Fibroblast of lung (primary cell): ENCODE data around the gene USP46.

Source experiments
- CTCF ChIP-seq, 2 donors: IDR thresholded peaks in 1 of 2; conservative IDR thresholded peaks in 1 of 2; 1 replicate in 1 of 2; 2 replicates in 1 of 2; pipeline ENCODE4 v1.5.1; 2011 to 2012; ENCODE audit warnings: low read length in 2 of 2, control low read depth in 1 of 2, inconsistent platforms in 1 of 2, low read depth in 1 of 2, mild to moderate bottlenecking in 1 of 2
- EZH2 ChIP-seq: IDR thresholded peaks from 2 replicates; pipeline ENCODE4 v1.5.1; 2012; ENCODE audit warnings: low read length, control low read depth, mild to moderate bottlenecking; ENCODE audit errors: missing control alignments

GRCh38 chr4:52551487-52551886 lies 107.6 kb downstream of the USP46 start:
- TF ChIP-seq CTCF (conservative IDR thresholded peaks at IDR 0.05 in 1 of 2, IDR thresholded peaks at IDR 0.05 in 1 of 2; ENCODE audit: low read depth in 1 of 2, low read length in 2 of 2), result no peak
- no peak for TF ChIP-seq EZH2
